ENCODE data around the gene GNPTAB.

GNPTAB gene

DNA sequence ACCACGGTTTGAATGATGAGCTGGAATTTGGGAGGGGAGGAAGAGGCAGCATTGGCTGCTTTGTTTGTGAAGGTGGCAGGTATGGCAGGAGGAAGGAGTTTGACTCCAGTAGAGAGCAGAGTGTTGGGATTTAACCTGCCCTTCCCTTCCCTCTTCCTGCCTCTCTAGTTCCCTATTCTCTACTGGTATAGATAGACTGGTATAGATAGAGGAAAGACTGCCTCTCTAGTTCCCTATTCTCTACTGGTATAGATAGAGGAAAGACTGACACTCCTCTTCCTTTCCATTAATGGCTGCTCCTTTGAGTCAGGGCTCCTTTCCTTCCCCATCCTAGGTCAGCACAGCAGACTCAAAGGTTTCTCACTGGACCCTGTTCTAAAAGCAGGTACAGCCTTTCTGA lies 83.1 kb downstream of the GNPTAB start:
- 100% methylated on average over 1 of the region's 1 CpG for WGBS
- Histone ChIP-seq H3K4me2 (ENCODE audit: low read length, poor library complexity, severe bottlenecking) (no peak overlapping the region), H2BK120ac (ENCODE audit: low read depth, low read length) (no peak overlapping the region), H3K9me3 (ENCODE audit: control insufficient read depth, low read length) (no peaks in the 10 kb centered on the region), H2AK5ac (ENCODE audit: low read length, severe bottlenecking) (no peak overlapping the region), H3K4me1 (ENCODE audit: control insufficient read depth, insufficient read depth, low read depth, low read length) (peaks cover 3% of the 10 kb centered on the region), H4K8ac (ENCODE audit: low read length) (no peak overlapping the region), H3K14ac (ENCODE audit: low read length in 2 of 2) (no peak overlapping the region), H3K36me3 (ENCODE audit: control insufficient read depth in 1 of 2, insufficient read depth in 2 of 2, low read depth in 1 of 2, low read length in 2 of 2) (peaks cover 16 to 97% of the 10 kb centered on the region in 2 experiments), H3K18ac (ENCODE audit: low read depth in 1 of 2, low read length in 2 of 2) (no peak overlapping the region), H3K9ac (ENCODE audit: low read length) (no peak overlapping the region), H2BK5ac (ENCODE audit: low read depth, low read length, poor library complexity, severe bottlenecking) (no peak overlapping the region), H3K4ac (ENCODE audit: low read depth in 1 of 2, low read length in 2 of 2) (no peak overlapping the region), H2AFZ (ENCODE audit: low read depth, low read length) (no peak overlapping the region), H3K27ac (ENCODE audit: low read length, poor library complexity, severe bottlenecking) (no peak overlapping the region), H3K27me3 (ENCODE audit: control insufficient read depth in 1 of 2, insufficient read depth in 1 of 2, low read length in 2 of 2) (no peaks in the 10 kb centered on the region), H2BK12ac (ENCODE audit: low read length in 2 of 2) (no peak overlapping the region), H3K4me3 (ENCODE audit: insufficient read depth in 1 of 2, low read depth in 1 of 2, low read length in 2 of 2) (no peak overlapping the region), H4K91ac (ENCODE audit: low read length) (no peak overlapping the region), H2BK15ac (ENCODE audit: low read depth, poor library complexity, severe bottlenecking) (no peak overlapping the region), H3K79me1 (replicated peaks; ENCODE audit: low read length, poor library complexity, severe bottlenecking) (no peaks in the 10 kb centered on the region), H3K23ac (ENCODE audit: low read length in 2 of 2) (no peak overlapping the region)
- DNase-seq = no peak

DNA sequence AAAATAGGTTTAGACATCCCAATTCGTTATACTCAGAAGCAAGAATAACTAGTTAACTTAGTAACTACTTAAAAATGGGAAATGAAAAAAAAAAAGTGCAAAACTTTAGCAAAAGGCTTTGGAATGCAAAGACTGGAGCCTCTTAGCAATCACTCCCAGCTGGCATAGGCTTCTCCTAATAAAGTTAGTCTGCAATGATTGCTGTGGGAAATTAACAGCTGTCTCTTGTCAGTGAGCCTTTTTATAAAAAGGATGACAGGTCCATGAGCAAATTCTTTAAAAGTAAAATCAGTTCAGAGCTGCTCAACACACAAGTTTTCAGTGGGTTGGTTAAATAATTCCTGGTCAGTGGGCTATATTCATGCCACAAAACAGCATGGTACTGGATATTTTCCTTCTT lies 84.1 kb downstream of the GNPTAB start:
- Histone ChIP-seq H2BK12ac (ENCODE audit: low read length in 2 of 2) (no peak overlapping the region), H2AFZ (ENCODE audit: low read depth, low read length) (no peak overlapping the region), H3K4me2 (ENCODE audit: low read length, poor library complexity, severe bottlenecking) (no peak overlapping the region), H3K36me3 (ENCODE audit: control insufficient read depth in 1 of 2, insufficient read depth in 2 of 2, low read depth in 1 of 2, low read length in 2 of 2) (peaks cover 16 to 97% of the 10 kb centered on the region in 2 experiments), H3K27ac (ENCODE audit: low read length, poor library complexity, severe bottlenecking) (peak overlapping the region; percentile 47), H2BK15ac (ENCODE audit: low read depth, poor library complexity, severe bottlenecking) (no peak overlapping the region), H3K23ac (ENCODE audit: low read length in 2 of 2) (no peak overlapping the region), H2BK5ac (ENCODE audit: low read depth, low read length, poor library complexity, severe bottlenecking) (no peak overlapping the region), H4K8ac (ENCODE audit: low read length) (no peak overlapping the region), H3K4me3 (ENCODE audit: insufficient read depth in 1 of 2, low read depth in 1 of 2, low read length in 2 of 2) (no peak overlapping the region), H3K18ac (ENCODE audit: low read depth in 1 of 2, low read length in 2 of 2) (no peak overlapping the region), H3K9ac (ENCODE audit: low read length) (no peak overlapping the region), H4K91ac (ENCODE audit: low read length) (no peak overlapping the region), H3K9me3 (ENCODE audit: control insufficient read depth, low read length) (no peaks in the 10 kb centered on the region), H2BK120ac (ENCODE audit: low read depth, low read length) (no peak overlapping the region), H3K4me1 (ENCODE audit: control insufficient read depth, insufficient read depth, low read depth, low read length) (peaks cover 5% of the 10 kb centered on the region), H3K4ac (ENCODE audit: low read depth in 1 of 2, low read length in 2 of 2) (no peak overlapping the region), H2AK5ac (ENCODE audit: low read length, severe bottlenecking) (no peak overlapping the region), H3K27me3 (ENCODE audit: control insufficient read depth in 1 of 2, insufficient read depth in 1 of 2, low read length in 2 of 2) (no peaks in the 10 kb centered on the region), H3K14ac (ENCODE audit: low read length in 2 of 2) (no peak overlapping the region), H3K79me1 (replicated peaks; ENCODE audit: low read length, poor library complexity, severe bottlenecking) (no peaks in the 10 kb centered on the region)
- no peak for DNase-seq
- no CpG with 5 or more reads among the region's 1 CpG for WGBS

DNA sequence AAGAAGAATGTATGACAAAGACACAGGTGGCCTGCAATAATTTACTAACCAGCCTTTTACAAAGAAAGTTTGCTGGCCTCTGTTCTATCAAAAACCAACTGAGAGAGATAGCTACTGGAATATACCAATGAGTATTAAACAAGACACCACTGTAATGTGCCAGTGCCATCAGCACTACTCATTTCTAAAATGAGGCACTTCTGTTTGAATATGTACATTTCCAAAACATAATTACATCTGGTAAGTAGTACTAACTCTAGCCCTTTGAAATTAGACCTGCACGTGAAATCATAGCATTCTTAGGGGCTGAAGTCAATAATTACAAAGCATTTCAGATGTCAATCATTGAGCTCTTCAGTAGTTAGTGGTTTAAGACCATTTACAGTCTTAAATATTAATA lies 84.6 kb downstream of the GNPTAB start:
- H3K4me1 ChIP-seq (ENCODE audit: control insufficient read depth, insufficient read depth, low read depth, low read length) = peaks cover 5% of the 10 kb centered on the region
- H3K14ac ChIP-seq (ENCODE audit: low read length in 2 of 2) = no peak overlapping the region
- no peak overlapping the region for H3K4ac ChIP-seq (ENCODE audit: low read depth in 1 of 2, low read length in 2 of 2)
- no peaks in the 10 kb centered on the region for H3K27me3 ChIP-seq (ENCODE audit: control insufficient read depth in 1 of 2, insufficient read depth in 1 of 2, low read length in 2 of 2)
- H3K4me2 ChIP-seq (ENCODE audit: low read length, poor library complexity, severe bottlenecking) = no peak overlapping the region
- H2AFZ ChIP-seq (ENCODE audit: low read depth, low read length) = no peak overlapping the region
- no peak overlapping the region for H2BK15ac ChIP-seq (ENCODE audit: low read depth, poor library complexity, severe bottlenecking)
- H3K18ac ChIP-seq (ENCODE audit: low read depth in 1 of 2, low read length in 2 of 2) = no peak overlapping the region
- H2BK12ac ChIP-seq (ENCODE audit: low read length in 2 of 2) = no peak overlapping the region
- H2AK5ac ChIP-seq (ENCODE audit: low read length, severe bottlenecking) = no peak overlapping the region
- no peak overlapping the region for H3K9ac ChIP-seq (ENCODE audit: low read length)
- H4K8ac ChIP-seq (ENCODE audit: low read length) = no peak overlapping the region
- DNase-seq = no peak
- no peak overlapping the region for H2BK120ac ChIP-seq (ENCODE audit: low read depth, low read length)
- H4K91ac ChIP-seq (ENCODE audit: low read length) = no peak overlapping the region
- H3K27ac ChIP-seq (ENCODE audit: low read length, poor library complexity, severe bottlenecking) = no peak overlapping the region
- no CpG with 5 or more reads among the region's 1 CpG for WGBS
- H3K36me3 ChIP-seq (ENCODE audit: control insufficient read depth in 1 of 2, insufficient read depth in 2 of 2, low read depth in 1 of 2, low read length in 2 of 2) = peaks cover 16 to 97% of the 10 kb centered on the region in 2 experiments
- H3K79me1 ChIP-seq (replicated peaks; ENCODE audit: low read length, poor library complexity, severe bottlenecking) = no peaks in the 10 kb centered on the region
- no peak overlapping the region for H3K4me3 ChIP-seq (ENCODE audit: insufficient read depth in 1 of 2, low read depth in 1 of 2, low read length in 2 of 2)
- H2BK5ac ChIP-seq (ENCODE audit: low read depth, low read length, poor library complexity, severe bottlenecking) = no peak overlapping the region
- H3K23ac ChIP-seq (ENCODE audit: low read length in 2 of 2) = no peak overlapping the region
- no peaks in the 10 kb centered on the region for H3K9me3 ChIP-seq (ENCODE audit: control insufficient read depth, low read length)

DNA sequence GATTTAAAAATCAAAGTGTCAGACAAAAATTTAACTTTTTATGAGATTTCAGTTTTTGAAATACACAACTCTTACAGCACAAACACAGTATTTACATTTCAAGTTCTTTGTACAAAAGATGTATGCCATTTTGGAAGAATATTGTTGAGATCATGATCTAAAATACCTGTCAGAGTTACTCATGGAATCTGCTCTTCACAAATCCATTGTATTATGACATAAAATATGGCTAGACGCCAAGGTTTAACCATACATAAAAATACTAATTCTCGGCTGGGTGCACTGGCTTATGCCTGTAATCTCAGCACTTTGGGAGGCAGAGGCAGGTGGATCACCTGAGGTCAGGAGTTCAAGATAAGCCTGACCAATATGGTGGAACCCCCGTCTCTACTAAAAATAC lies 85.3 kb downstream of the GNPTAB start:
- peaks cover 5% of the 10 kb centered on the region for H3K4me1 ChIP-seq (ENCODE audit: control insufficient read depth, insufficient read depth, low read depth, low read length)
- H3K4me3 ChIP-seq (ENCODE audit: insufficient read depth in 1 of 2, low read depth in 1 of 2, low read length in 2 of 2) = no peak overlapping the region
- no peak overlapping the region for H3K14ac ChIP-seq (ENCODE audit: low read length in 2 of 2)
- no peaks in the 10 kb centered on the region for H3K9me3 ChIP-seq (ENCODE audit: control insufficient read depth, low read length)
- no peak overlapping the region for H2BK12ac ChIP-seq (ENCODE audit: low read length in 2 of 2)
- no peak overlapping the region for H3K4me2 ChIP-seq (ENCODE audit: low read length, poor library complexity, severe bottlenecking)
- H3K23ac ChIP-seq (ENCODE audit: low read length in 2 of 2) = no peak overlapping the region
- no peak overlapping the region for H3K9ac ChIP-seq (ENCODE audit: low read length)
- H3K4ac ChIP-seq (ENCODE audit: low read depth in 1 of 2, low read length in 2 of 2) = no peak overlapping the region
- no peak overlapping the region for H4K8ac ChIP-seq (ENCODE audit: low read length)
- no peaks in the 10 kb centered on the region for H3K79me1 ChIP-seq (replicated peaks; ENCODE audit: low read length, poor library complexity, severe bottlenecking)
- no peak for DNase-seq
- H4K91ac ChIP-seq (ENCODE audit: low read length) = no peak overlapping the region
- H3K27me3 ChIP-seq (ENCODE audit: control insufficient read depth in 1 of 2, insufficient read depth in 1 of 2, low read length in 2 of 2) = no peaks in the 10 kb centered on the region
- H2BK5ac ChIP-seq (ENCODE audit: low read depth, low read length, poor library complexity, severe bottlenecking) = no peak overlapping the region
- WGBS = 95% methylated on average over 3 of the region's 3 CpGs
- no peak overlapping the region for H2AK5ac ChIP-seq (ENCODE audit: low read length, severe bottlenecking)
- H2BK120ac ChIP-seq (ENCODE audit: low read depth, low read length) = no peak overlapping the region
- H2AFZ ChIP-seq (ENCODE audit: low read depth, low read length) = no peak overlapping the region
- H3K36me3 ChIP-seq (ENCODE audit: control insufficient read depth in 1 of 2, insufficient read depth in 2 of 2, low read depth in 1 of 2, low read length in 2 of 2) = peaks cover 16 to 92% of the 10 kb centered on the region in 2 experiments
- H2BK15ac ChIP-seq (ENCODE audit: low read depth, poor library complexity, severe bottlenecking) = no peak overlapping the region
- H3K27ac ChIP-seq (ENCODE audit: low read length, poor library complexity, severe bottlenecking) = no peak overlapping the region
- H3K18ac ChIP-seq (ENCODE audit: low read depth in 1 of 2, low read length in 2 of 2) = no peak overlapping the region
